OCI-LY3 (cell line): ENCODE data around the gene NPR3.

Source experiments
- CTCF ChIP-seq: fragments of 200-600, 300-600 bp; sonication (generic); IDR thresholded peaks from 2 replicates; pipeline ENCODE4 v1.5.1; 2014; ENCODE audit warnings: antibody characterized with exemption, low read length, low read depth
- EZH2phosphoT487 ChIP-seq: fragments of 200-600 bp; shearing (Covaris generic); IDR thresholded peaks from 2 replicates; pipeline ENCODE4 v1.6.1; 2018; ENCODE audit warnings: antibody characterized with exemption, mixed run types, low read depth

GRCh38 chr5:32734827-32735378, 23.8 kb downstream of the NPR3 start:
- TF ChIP-seq CTCF = no peak
- no peak for TF ChIP-seq EZH2phosphoT487
